ENCODE results near the gene CNIH3.

- TF ChIP-seq CTCF (IDR thresholded peaks at IDR 0.05) (no peak), POLR2AphosphoS5 (IDR thresholded peaks at IDR 0.05) (no peak), POLR2A (IDR thresholded peaks at IDR 0.05) (no peak)
Observed at GRCh38 chr1:224629965-224630364, 13.8 kb downstream of the CNIH3 start.
